HepG2 (cell line): ENCODE results near the gene SRRM3. TPM values are rescaled to one million over a fixed set of nuclear protein-coding genes. Genes with fewer than 3 reads are reported as not detected.

Experiments used
- CCDC6 ChIP-seq: sonication (generic); formaldehyde crosslinking; IDR thresholded peaks from 2 replicates; pipeline ENCODE4 v1.8.1; 2022; ENCODE audit warnings: mild to moderate bottlenecking, missing genetic modification reagents, moderate library complexity
- CHD2 ChIP-seq: IDR thresholded peaks from 2 replicates; pipeline ENCODE4 v1.6.1; 2011; ENCODE audit warnings: low read depth, low read length, improper control_type of control experiment
- HNF1B ChIP-seq: sonication (generic); formaldehyde crosslinking; IDR thresholded peaks from 2 replicates; pipeline ENCODE4 v1.5.1; 2020; ENCODE audit warnings: mild to moderate bottlenecking, moderate library complexity, missing genetic modification reagents
- KAT7 ChIP-seq: IDR thresholded peaks from 2 replicates; pipeline ENCODE4 v1.6.1; 2018; ENCODE audit warnings: borderline replicate concordance, missing compliant biosample characterization
- MYC ChIP-seq: sonication (generic); formaldehyde crosslinking; IDR thresholded peaks from 2 replicates; pipeline ENCODE4 v1.9.0; 2021; ENCODE audit warnings: missing genetic modification reagents, borderline replicate concordance
- ONECUT2 ChIP-seq: sonication (generic); formaldehyde crosslinking; IDR thresholded peaks from 2 replicates; pipeline ENCODE4 v1.4.0; 2020; ENCODE audit warnings: missing genetic modification reagents
- POLR2A ChIP-seq, 2 experiments: IDR thresholded peaks; 2 replicates each; pipeline ENCODE4 v1.6.1; 2011; ENCODE audit warnings: low read depth in 2 of 2, low read length in 2 of 2, mild to moderate bottlenecking in 1 of 2, moderate library complexity in 1 of 2; ENCODE audit not compliant: insufficient read depth in 1 of 2
- PRDM10 ChIP-seq: sonication (generic); formaldehyde crosslinking; IDR thresholded peaks from 2 replicates; pipeline ENCODE4 v1.4.0; 2020; ENCODE audit warnings: low read depth, missing genetic modification reagents
- SP4 ChIP-seq: sonication (generic); formaldehyde crosslinking; IDR thresholded peaks from 2 replicates; pipeline ENCODE4 v1.8.1; 2023; ENCODE audit warnings: mild to moderate bottlenecking, missing genetic modification reagents
- ZFP90 ChIP-seq: sonication (generic); formaldehyde crosslinking; IDR thresholded peaks from 2 replicates; pipeline ENCODE4 v1.8.0; 2022; ENCODE audit warnings: missing genetic modification reagents, mild to moderate bottlenecking, inconsistent platforms, borderline replicate concordance
- ZGPAT ChIP-seq: IDR thresholded peaks from 2 replicates; pipeline ENCODE4 v1.6.1; 2016; ENCODE audit warnings: mild to moderate bottlenecking
- ZNF143 ChIP-seq: sonication (generic); formaldehyde crosslinking; IDR thresholded peaks from 2 replicates; pipeline ENCODE4 v1.4.0; 2020; ENCODE audit warnings: missing genetic modification reagents
- ZNF441 ChIP-seq: sonication (generic); formaldehyde crosslinking; IDR thresholded peaks from 2 replicates; pipeline ENCODE4 v1.7.0; 2021; ENCODE audit warnings: missing genetic modification reagents, borderline replicate concordance
- ZNF546 ChIP-seq: sonication (generic); formaldehyde crosslinking; conservative IDR thresholded peaks from 2 replicates; pipeline ENCODE4 v1.8.1; 2023; ENCODE audit warnings: mild to moderate bottlenecking, missing genetic modification reagents
- ZNF766 ChIP-seq: sonication (generic); formaldehyde crosslinking; IDR thresholded peaks from 2 replicates; pipeline ENCODE4 v1.5.0; 2020; ENCODE audit warnings: missing genetic modification reagents, borderline replicate concordance
- ZNF776 ChIP-seq: sonication (generic); formaldehyde crosslinking; IDR thresholded peaks from 2 replicates; pipeline ENCODE4 v1.4.0; 2020; ENCODE audit warnings: mild to moderate bottlenecking, missing genetic modification reagents
- ZNF790 ChIP-seq: sonication (generic); formaldehyde crosslinking; IDR thresholded peaks from 2 replicates; pipeline ENCODE4 v1.8.0; 2022; ENCODE audit warnings: missing genetic modification reagents, mild to moderate bottlenecking, borderline replicate concordance
- polyA plus RNA-seq, 8 experiments: library from polyadenylated mRNA; depleted of rRNA in 3 of 8; stranded (reverse) in 7 of 8; unstranded in 1 of 8; fragments of >200 nt; fragmentation: Illumina TruSeq in 4 of 8; extraction: Trizol in 4 of 8; gene quantifications; 2 replicates each; pipeline versions ENCODE4 v1.2.1 to v1.2.3, GENCODE V29; 2011 to 2016; ENCODE audit warnings: low read depth in 4 of 8, missing spikeins in 1 of 8, mixed read lengths in 1 of 8; ENCODE audit not compliant: insufficient read depth in 1 of 8
- total RNA-seq, 5 experiments: library from RNA; depleted of rRNA; stranded (reverse); fragments of >200 nt; fragmentation: Illumina TruSeq; extraction: Trizol; gene quantifications; 2 replicates each; pipeline ENCODE4 v1.2.3, GENCODE V29; 2016; ENCODE audit warnings: low read depth in 1 of 5
- TF ChIP-seq, protein P1 (sequence below): sonication (generic); formaldehyde crosslinking; IDR thresholded peaks from 2 replicates; pipeline ENCODE4 v1.4.0; 2020; ENCODE audit warnings: mild to moderate bottlenecking, missing genetic modification reagents
- TF ChIP-seq, protein P2 (sequence below): sonication (generic); formaldehyde crosslinking; IDR thresholded peaks from 2 replicates; pipeline ENCODE4 v1.5.1; 2020; ENCODE audit warnings: missing genetic modification reagents, mild to moderate bottlenecking, borderline replicate concordance

Gene SRRM3
- total and polyA plus RNA-seq, 2 of the 13 experiments (the other 11 are each of a cell fraction or from before 2014, with no cell fraction given) = 0.13 to 0.54 TPM

DNA sequence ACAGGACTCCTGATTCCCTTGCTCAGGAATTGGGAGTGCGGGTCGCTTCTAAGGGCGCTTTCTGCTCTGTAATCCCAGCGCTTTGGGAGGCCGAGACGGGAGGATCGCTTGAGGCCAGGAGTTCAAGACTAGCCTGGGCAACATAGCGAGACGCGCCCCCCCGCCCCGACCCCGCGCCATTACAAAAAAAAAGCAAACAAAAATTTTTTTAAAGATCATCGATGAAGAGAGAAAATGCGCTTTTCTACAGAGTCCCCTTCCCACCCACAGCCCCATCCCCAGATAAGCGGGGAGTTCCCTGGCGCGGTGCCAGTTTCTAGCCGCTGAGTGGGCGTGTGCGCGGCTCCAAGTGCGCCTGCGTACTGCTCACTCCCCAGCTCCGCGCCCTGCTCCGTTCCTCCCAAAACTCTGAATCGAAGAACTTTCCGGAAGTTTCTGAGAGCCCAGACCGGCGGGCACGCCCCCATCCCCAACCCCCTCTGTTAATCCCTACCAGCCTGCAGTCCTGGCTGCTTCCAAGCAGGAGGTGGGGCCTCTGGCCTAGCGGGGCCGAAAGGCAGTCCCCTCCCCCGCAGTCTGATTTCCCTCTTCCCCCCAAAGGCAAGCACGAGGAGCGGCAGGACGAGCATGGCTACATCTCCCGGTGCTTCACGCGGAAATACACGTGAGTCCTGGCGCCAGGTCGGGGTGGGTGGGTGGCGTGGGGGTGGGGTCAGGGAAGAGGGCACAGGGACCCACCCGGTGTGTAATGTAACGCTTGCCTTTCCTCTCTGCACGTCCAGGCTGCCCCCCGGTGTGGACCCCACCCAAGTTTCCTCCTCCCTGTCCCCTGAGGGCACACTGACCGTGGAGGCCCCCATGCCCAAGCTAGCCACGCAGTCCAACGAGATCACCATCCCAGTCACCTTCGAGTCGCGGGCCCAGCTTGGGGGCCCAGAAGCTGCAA lies 101.8 kb downstream of the SRRM3 start (continued):
- TF ChIP-seq HNF1B (CRISPR knock-in tag) (0 out of 2 replicates have a peak, but pooled peaks have one; percentile 15), ZNF441 (CRISPR knock-in tag) (0 out of 2 replicates have a peak, but pooled peaks have one; percentile 57), SP4 (CRISPR knock-in tag) (peak; percentile 45; the same call in 1 of the 2 replicates), ZNF143 (CRISPR knock-in tag) (no peak), CHD2 (no peak), ZNF546 (CRISPR knock-in tag) (peak; percentile 12; the same call in 1 of the 2 replicates), ZGPAT (CRISPR knock-in tag) (no peak), ZNF776 (CRISPR knock-in tag) (0 out of 2 replicates have a peak, but pooled peaks have one; percentile 9), ZNF766 (CRISPR knock-in tag) (0 out of 2 replicates have a peak, but pooled peaks have one; percentile 37), CCDC6 (peak; percentile 76), KAT7 (CRISPR knock-in tag) (peak; percentile 64; the same call in 1 of the 2 replicates), ZFP90 (CRISPR knock-in tag) (peak; percentile 80; the same call in 1 of the 2 replicates), POLR2A (IDR thresholded peaks at IDR 0.05; ENCODE audit: insufficient read depth in 1 of 2, low read depth in 2 of 2, low read length in 2 of 2) (peak in 1 of 2 experiments; percentile 44; a peak in 1 of 4 replicates), ONECUT2 (CRISPR knock-in tag) (0 out of 2 replicates have a peak, but pooled peaks have one; percentile 11), MYC (CRISPR knock-in tag) (peak; percentile 64), PRDM10 (CRISPR knock-in tag) (peak; percentile 54; the same call in 1 of the 2 replicates), ZNF790 (CRISPR knock-in tag) (no peak)
- TF ChIP-seq, protein P1, sequence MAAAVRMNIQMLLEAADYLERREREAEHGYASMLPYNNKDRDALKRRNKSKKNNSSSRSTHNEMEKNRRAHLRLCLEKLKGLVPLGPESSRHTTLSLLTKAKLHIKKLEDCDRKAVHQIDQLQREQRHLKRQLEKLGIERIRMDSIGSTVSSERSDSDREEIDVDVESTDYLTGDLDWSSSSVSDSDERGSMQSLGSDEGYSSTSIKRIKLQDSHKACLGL (CRISPR knock-in tag) = peak; percentile 63; the same call in 1 of the 2 replicates
- TF ChIP-seq, protein P2, sequence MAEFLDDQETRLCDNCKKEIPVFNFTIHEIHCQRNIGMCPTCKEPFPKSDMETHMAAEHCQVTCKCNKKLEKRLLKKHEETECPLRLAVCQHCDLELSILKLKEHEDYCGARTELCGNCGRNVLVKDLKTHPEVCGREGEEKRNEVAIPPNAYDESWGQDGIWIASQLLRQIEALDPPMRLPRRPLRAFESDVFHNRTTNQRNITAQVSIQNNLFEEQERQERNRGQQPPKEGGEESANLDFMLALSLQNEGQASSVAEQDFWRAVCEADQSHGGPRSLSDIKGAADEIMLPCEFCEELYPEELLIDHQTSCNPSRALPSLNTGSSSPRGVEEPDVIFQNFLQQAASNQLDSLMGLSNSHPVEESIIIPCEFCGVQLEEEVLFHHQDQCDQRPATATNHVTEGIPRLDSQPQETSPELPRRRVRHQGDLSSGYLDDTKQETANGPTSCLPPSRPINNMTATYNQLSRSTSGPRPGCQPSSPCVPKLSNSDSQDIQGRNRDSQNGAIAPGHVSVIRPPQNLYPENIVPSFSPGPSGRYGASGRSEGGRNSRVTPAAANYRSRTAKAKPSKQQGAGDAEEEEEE = no peak
